NCI-H226 (cell line): ENCODE measurements around the gene CHRND.

Experiments used
- DNase-seq: peaks from one replicate; pipeline ENCODE4 v3.0.0-alpha.2; 2015

The CHRND gene

DNA sequence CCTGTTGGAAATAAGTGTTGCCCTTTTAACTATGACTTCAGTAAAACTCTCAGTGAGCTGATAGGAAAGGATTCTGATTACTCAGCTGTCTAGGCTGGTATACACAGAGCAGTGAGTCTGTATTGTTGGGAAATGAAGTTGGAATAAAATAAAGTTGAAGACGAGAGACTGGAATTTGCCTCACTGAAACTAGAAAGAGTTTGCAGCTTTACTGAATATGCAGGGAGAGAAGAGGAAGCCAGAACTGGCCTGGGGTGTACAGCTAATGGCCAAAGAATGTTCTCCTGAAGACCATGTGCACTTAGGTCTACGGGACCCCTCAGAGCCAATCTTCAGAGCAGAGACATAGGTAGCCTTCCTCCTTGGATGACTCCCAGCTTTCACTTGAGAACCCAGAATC is 51.0 kb downstream of the CHRND start:
- no peak for DNase-seq

DNA sequence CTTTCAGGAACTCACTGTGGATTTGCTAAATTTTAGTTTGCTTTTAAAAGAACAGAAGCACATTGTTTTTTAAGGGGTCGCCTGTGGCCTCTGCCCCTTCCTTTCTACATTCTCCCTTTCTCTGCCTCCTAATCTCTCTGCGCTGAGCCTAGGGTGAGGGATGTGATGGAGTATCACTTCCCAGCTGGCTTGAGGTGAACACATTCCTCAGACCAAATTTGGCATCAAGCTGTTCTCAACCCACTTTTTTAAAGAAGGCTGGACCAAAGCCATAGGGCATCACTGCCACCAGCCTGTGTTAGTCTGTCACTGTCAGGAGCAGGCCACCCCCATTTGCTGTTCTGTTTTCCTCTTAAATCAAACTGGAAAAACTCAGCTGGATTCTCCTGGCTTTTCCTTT is 51.9 kb downstream of the CHRND start:
- DNase-seq = no peak

- no peak for DNase-seq
These were observed 52.7 kb downstream of the CHRND start for GRCh38 chr2:232578626-232579025.

DNA sequence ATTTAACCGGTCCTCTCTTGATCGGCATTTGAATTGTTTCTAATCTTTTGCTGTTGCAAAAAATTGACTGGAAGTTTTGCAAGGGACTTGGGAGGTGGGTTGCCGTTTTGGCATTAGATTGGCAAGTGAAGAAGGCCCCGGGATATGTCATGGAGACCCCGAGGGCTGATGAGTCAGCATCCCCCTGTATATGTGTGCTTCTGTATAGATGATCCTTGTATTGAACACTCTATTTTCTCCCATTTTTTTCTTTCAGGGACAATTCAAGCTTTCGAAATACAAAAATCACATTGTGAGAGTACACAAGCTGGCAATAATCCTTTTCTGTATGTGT is 54.7 kb downstream of the CHRND start:
- no peak for DNase-seq

DNA sequence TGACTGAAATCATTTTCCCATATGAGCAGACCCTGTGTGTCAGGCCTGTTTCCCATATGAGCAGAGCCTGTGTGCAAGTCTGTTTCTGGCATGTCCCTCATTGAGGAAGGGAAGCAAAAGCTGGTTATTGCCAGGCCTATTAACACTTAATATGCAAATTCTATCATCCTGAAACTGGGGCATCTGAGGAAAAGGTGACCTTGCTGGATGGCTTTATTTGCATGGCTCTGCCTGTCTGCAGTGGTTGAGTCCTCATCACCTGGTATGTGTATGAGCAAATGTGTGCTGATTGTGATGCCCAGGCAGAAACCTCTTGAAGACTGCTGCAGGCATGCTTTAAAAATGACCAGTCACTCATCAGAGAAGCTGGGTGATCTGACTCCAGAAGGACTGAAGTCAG is 55.8 kb downstream of the CHRND start:
- no peak for DNase-seq

DNA sequence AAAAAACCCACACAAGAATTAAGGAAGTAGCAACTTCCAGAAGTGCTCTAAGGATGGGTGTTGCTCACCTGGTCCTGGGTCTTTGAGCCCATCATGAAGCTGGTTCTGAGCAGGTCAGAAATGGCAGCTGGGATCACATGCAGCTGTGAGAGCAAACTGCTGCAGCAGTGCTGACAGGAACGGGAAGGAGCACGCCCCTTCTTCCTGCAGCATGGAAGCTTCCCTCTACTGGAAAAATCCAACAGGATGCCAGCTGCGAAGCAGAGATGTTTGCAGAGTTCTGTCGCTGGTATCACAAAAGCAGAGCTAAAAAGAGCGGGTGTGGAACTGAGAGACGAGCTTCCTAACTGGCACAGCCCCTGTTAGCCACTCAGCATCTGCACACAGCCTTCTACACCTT is 58.3 kb downstream of the CHRND start:
- DNase-seq = no peak
